NB4 (cell line): ENCODE measurements around the gene GINS1.

Experiments used
- DNase-seq: peaks from one replicate; pipeline ENCODE4 v3.0.0; 2010; ENCODE audit warnings: low read depth
- H3K4me3 ChIP-seq: one replicate; pipeline ENCODE4 v1.5.1; 2011; ENCODE audit warnings: mild to moderate bottlenecking, low read depth, low read length, moderate library complexity
- CTCF ChIP-seq: IDR thresholded peaks from one replicate; pipeline ENCODE4 v1.5.1; 2012; ENCODE audit warnings: low read depth, low read length
- MYC ChIP-seq: IDR thresholded peaks from 2 replicates; pipeline ENCODE4 v1.6.1; 2011; ENCODE audit warnings: low read depth, low read length
- POLR2A ChIP-seq: IDR thresholded peaks from 2 replicates; pipeline ENCODE4 v1.6.1; 2011; ENCODE audit warnings: mild to moderate bottlenecking; ENCODE audit not compliant: insufficient read length; ENCODE audit errors: extremely low read depth
- TF ChIP-seq, protein P1 (sequence below): IDR thresholded peaks from 2 replicates; pipeline ENCODE4 v1.6.1; 2011; ENCODE audit warnings: low read depth, low read length

Gene GINS1

DNA sequence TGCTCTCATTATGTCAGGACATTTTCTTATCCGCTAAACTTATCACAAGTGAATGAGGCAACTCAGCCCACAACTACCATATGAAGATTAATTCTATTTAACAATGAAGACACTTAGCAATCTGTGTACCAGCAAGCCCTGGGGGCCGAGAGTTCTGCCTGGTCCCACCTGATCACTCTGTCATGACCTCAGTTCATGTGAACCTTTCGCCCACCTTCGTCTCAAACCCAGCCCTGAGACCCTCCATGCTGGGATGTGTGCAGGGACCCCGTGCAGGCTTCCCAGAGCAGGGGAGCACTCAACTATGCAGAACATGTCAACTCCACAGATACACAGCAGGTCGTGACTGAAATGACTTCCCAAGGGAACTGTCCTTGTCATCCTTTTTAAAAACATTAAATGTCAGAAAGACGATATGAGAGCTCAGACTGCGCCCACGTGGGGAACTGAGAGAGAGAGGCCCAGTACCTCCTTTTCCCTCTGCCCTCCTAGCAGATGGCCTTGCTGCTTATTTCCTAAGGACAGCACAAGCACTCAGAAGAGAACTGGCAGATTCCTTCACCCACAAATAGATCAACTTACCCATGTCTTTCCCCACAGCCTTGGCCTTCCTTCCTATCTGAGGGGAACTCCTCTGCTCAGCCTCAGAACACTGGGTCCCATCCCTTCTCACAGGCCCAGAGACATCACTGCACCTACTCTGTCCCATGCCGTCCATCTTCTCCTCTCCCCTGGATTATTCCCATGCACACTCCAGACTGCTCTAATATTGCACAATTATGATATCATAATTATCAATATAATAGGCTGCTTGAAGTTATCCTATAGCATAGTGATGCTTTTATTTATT, 28.4 kb upstream of the GINS1 start:
- TF ChIP-seq CTCF = no peak
- TF ChIP-seq MYC = no peak
- TF ChIP-seq, protein P1, sequence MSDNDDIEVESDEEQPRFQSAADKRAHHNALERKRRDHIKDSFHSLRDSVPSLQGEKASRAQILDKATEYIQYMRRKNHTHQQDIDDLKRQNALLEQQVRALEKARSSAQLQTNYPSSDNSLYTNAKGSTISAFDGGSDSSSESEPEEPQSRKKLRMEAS = no peak
- no peak for TF ChIP-seq POLR2A
- DNase-seq = no peak
- no peak overlapping the region for H3K4me3 ChIP-seq

GRCh38 chr20:25380945-25381614, 26.4 kb upstream of the GINS1 start:
- DNase-seq = no peak
- TF ChIP-seq CTCF (no peak), POLR2A (no peak), MYC (no peak)
- TF ChIP-seq, protein P1 = no peak
- no peak overlapping the region for H3K4me3 ChIP-seq

DNA sequence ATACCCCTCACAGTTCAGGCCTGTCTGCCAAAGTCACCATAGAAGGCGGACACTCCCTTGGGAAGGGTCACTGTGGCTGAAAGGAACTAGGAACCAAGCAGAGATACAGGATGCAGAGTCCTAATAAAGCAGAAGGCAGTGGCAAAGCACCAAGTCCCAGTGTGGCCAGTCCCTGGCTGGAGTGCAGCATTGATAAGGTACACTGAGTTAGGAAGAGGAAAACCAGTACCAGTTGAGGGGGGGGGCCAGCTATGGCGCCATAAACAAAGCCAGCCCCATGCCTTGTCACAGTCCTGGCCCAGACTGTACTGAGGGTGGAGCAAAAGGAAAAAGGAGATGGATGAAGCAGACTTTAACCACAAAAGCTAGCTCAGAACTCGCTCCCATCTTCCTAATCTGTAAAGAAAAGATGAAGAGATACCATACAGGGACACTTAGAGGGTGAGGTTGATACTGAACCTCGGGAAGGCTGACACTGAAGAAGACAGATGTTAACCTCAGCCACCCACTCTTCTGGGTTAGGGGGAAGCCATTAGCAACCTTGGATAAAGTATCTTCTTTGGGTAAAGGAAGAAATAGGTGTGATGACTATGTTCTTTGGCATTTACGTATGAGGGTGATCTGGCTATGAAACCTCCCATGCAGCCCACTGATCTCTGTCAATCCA, 24.6 kb upstream of the GINS1 start:
- no peak for DNase-seq
- TF ChIP-seq MYC = no peak
- TF ChIP-seq, protein P1 = no peak
- TF ChIP-seq POLR2A = no peak
- TF ChIP-seq CTCF = no peak
- H3K4me3 ChIP-seq = no peak overlapping the region

DNA sequence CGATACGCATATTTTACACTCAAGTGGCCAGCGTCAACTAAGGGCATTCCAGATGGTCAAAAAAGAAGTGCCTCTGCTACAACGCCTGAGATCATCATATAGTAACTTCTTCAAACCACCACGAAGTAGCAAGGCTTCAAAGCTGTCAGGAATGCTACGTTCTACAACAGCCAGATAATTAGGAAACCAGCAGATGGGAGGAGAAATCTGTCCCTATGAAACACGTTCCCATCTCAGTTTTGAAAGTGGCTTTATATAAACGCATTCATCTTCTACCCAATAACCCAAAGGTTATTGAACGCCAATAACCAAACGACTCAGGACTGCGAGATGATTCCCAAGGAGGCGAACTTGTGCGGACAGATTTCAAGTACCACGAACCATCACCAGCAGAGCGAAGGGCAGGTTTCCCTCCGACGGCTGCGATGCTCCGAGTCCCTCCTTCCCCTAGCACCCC, 18.0 kb upstream of the GINS1 start:
- H3K4me3 ChIP-seq = peak overlapping the region; percentile 67
- no peak for DNase-seq
- TF ChIP-seq CTCF (no peak), POLR2A (no peak), MYC (no peak)
- TF ChIP-seq, protein P1 = no peak

- TF ChIP-seq CTCF (no peak), MYC (no peak), POLR2A (no peak)
- TF ChIP-seq, protein P1 = no peak
- DNase-seq = peak; percentile 54
- peak overlapping the region; percentile 67 for H3K4me3 ChIP-seq
Observed at GRCh38 chr20:25389858-25390537, 17.5 kb upstream of the GINS1 start.
